ENCODE measurements around the gene KDF1.
A peak's percentile ranks its signal among the peaks of the same experiment; 100 is the strongest.

The KDF1 gene

GRCh38 chr1:26913754-26914619 lies 46.3 kb downstream of the KDF1 start, which contains the start of gene NR0B2:
Gene NR0B2, minus strand, starts transcription at chr1:26913975. Its CDS starts 35 bp downstream, at chr1:26913940.
- DNase-seq: no peak

GRCh38 chr1:26913389-26913753 lies 46.9 kb downstream of the KDF1 start:
- DNase-seq: no peak

DNA sequence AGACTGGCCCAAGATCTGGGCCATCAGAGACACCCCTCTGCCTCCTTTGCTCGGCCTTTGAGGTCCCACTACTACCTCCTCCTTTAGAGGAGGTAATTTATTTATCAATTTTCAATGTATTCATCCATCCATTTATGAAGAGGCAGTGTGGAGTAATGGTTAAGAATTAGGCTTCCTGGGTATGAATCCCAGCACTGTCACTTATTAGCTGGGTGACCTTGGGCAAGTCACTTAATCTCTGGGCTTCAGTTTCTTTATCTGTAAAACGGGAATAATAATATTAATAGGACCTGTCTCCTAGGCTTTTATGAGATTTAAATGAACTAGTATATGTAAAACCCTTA lies 48.1 kb downstream of the KDF1 start:
- no peak for DNase-seq

DNA sequence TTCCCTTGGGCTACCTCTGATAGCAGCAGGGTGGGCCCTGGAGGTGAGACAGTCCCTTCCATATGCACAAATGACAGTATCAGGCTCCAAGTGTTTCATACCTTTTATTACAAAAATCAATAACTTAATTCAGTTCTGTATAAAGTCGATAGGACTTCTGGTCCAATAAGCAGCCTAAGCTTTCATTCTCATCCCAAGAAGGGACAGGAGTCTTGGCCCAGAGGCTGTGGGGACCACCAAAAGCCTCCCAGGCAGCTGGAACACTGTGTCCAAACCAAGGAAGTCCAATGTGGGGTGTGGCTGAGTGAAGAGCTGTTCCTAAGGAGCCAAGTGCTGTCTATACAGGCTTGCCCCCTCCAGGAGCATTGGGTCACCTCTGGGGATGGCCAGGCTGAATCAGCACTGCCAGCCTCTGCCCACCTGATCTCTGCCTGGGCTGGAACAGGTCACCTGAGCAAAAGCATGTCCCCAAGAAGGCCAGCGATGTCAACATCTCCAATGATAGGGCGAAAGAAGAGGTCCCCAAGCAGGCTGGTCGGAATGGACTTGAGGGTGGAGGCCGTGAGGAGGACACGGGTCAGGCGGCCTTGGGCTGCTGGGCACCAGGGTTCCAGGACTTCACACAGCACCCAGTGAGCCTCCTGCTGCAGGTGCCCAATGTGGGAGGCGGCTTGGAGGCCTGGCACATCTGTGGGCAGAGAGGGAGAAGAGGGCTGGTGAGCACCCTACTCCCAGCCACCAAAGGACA lies 48.7 kb downstream of the KDF1 start:
- no peak for DNase-seq

DNA sequence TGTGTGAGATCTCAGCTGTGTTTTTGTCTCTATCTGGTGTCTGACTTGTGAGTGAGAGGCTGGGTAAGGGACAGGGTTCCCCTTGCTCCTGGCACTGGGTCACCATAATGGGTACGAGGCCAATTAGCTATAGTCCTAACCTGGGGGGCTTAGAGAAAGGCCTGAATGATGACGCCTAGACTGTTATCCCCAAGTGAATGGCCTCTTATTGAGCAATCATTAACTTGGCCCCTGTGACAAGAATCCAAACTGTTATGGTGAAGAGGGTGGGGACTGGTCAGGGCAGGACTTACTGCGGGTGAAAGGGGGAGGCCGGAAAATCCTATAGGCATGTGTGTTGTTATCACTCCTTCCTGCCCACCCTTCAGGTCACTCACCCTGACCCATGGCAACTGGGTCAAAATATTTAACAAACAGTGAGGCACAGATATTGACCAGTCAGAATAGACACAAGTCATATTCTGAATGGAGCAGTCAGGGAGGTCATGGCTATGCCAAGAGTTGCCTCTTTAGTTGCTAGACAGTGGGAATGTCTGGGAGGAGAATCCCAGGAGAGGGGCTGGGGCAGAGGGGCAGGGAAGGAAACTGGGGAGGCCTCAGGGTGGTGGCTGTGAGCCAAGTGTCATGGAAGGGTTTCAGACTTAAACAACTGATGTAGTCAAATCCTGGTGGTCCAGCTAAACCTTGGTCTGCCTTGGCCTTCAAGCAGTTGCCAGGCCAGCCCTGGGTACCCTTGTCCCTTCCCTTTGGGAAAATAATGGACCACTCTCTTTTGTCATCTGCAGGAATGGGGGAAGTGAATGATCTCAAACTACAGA lies 49.7 kb downstream of the KDF1 start:
- no peak for DNase-seq

DNA sequence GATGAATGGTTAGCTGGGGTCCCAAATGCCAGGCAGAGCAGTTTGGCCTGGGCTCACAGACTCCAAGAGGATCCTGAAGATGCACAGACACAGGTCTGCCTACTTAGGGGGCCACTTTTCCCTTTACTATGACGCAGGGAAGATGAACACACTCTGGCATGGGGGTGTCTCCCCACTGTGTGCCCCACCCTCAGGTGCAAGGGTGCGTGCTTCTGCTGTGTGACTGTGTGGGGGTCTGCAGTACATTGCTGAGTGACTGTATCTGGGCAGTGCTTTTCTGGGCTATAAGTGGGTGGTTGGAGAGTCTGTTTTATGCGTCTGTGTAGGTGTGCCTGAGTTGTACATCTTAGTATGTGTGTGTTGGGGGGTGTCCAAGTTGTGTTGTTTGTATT lies 50.3 kb downstream of the KDF1 start:
- DNase-seq: no peak

DNA sequence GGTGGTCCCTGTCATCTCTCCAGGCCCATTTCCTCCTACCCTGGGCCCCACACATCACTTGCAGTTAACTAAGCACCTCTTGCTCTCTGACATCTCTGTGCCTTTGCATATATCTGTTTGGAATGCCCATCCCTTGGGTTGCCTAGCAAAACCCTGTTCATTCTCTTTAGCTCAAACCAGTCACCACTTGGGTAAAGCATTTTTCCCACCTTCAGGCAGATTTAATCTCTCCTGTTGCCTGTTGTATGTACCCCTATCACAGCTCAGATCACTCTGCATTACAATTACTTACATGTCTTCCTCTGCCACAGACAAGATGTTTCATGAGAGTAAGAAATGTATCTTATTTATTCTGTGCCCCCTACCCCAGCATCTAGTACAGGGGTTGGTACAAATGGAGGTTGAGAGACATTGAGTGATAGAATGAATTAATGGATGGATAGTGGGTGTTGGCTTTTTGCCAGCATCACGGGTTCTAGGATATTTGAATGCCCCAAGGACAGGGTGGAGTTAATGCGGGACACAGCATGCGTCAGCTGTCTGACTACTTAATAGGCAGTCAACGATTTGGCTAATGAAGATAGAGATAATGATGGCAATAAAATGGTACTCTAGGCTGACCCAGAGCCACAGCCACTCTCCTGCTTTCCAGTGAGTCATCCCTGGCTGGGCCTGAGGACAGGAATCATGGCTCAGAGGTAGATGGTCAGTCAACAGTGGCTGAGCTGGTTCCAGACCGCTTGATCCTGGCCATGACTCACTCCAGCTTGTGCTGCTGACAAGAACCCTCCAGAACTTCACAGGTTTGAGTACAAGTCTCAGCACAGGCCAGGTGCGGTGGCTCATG lies 53.0 kb downstream of the KDF1 start:
- DNase-seq: no peak

- no peak for DNase-seq
These were observed 59.3 kb downstream of the KDF1 start for GRCh38 chr1:26900815-26901511.

DNA sequence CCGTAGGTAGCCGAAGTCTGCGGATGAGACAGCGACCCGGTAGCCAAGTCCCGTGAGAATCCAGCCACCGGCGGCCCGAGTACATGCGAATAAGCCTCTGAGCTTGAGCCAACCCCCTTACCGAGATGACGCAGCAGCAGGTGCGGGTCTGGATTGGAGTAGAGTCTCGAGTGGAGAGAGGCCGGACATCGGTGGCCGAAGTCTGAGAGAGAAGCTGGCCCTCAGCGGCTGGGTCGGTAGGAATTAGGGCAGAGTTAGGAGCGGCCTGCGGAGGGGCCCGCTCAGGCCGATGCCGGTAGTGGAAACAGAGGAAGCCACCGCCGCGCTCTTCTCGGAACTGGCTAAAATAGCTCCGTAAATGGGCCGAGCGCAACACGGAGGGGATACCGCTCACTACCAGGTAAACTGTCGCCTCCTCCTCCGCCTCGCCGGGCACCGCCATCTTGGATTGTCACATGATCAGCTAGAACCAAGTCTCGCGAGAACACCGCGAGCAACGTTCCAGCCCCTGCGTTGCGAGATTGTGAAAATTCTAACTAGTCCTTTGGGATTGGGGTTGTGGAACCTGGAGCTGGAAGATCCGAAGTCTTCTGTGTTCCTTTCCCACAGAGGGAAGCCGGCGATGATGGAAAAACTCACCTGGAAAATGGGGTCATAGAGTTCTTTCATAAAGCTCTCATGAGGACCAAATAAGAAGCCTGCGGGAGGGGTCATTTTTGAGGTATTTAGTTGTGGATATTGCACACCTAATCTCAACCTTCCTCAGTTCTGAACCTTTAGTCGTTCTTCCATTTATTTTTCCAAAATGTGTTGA lies 60.1 kb downstream of the KDF1 start, which contains the start of gene GPATCH3:
TSS of gene GPATCH3 (minus strand) at position 467 of the 814 bp plus-strand sequence. CDS start at position 442, 25 bp downstream.
- DNase-seq: peak; percentile 84 to 85
